Activated naive CD4-positive, alpha-beta T cell treated with anti-CD3 and anti-CD28 coated beads, Interleukin-2, amount 10 ng/mL, durations not matched to agents 5 hours and 36 hours (primary cell): ENCODE results near the gene DDTL. TPM values are rescaled to one million over a fixed set of nuclear protein-coding genes. Genes with fewer than 3 reads are reported as not detected.

Experiments
- total RNA-seq, 2 experiments: library from RNA; stranded (reverse); gene quantifications; one replicate each; pipeline ENCODE4 v1.2.3, GENCODE V29; 2021

The DDTL gene
- 1 to 10 TPM; 2.9 to 3.0 TPM for total RNA-seq

GRCh38 chr22:23966568-23966967 lies at the start of gene DDTL:
DDTL (plus strand) TSS chr22:23966888; CDS start chr22:23966915, 27 bp downstream.

GRCh38 chr22:23961084-23961771 lies 5.5 kb upstream of the DDTL start, which contains the start of gene GSTT2B:
GSTT2B (minus strand) TSS chr22:23961195; CDS start chr22:23961131, 64 bp downstream.

GRCh38 chr22:23974345-23974744 lies 7.7 kb downstream of the DDTL start, which contains the start of gene DDT:
DDT (minus strand) TSS chr22:23974441; CDS start chr22:23974414, 27 bp downstream.

GRCh38 chr22:23979557-23980240 lies 13.0 kb downstream of the DDTL start, which contains the start of gene GSTT2:
GSTT2 (plus strand) TSS chr22:23980134.

GRCh38 chr22:24005201-24005600 lies 38.5 kb downstream of the DDTL start, which contains the start of gene GSTT4:
GSTT4 (minus strand) TSS chr22:24005453; CDS start chr22:24005356, 97 bp downstream.

Other genes starting within 250 kb of the DDTL start
- gene ZNF70, start 215.8 kb upstream of the DDTL start, total RNA-seq = 1 to 10 TPM; 2.0 to 2.2 TPM
- gene VPREB3, start 212.5 kb upstream of the DDTL start, total RNA-seq = not detected
- 1 to 10 TPM; 2.2 to 3.6 TPM for gene C22orf15, start 203.9 kb upstream of the DDTL start, total RNA-seq
- 10 to 100 TPM; 64.1 to 70.9 TPM for gene CHCHD10, start 198.9 kb upstream of the DDTL start, total RNA-seq
- gene MMP11, start 194.0 kb upstream of the DDTL start, total RNA-seq = 1 to 10 TPM; 1.0 to 1.2 TPM
- gene SMARCB1, start 179.9 kb upstream of the DDTL start, total RNA-seq = 10 to 100 TPM; 71.0 to 78.1 TPM
- gene DERL3, start 127.9 kb upstream of the DDTL start, total RNA-seq = 10 to 100 TPM; 10.2 to 12.0 TPM
- 10 to 100 TPM; 10.0 to 13.7 TPM for gene SLC2A11, start 109.0 kb upstream of the DDTL start, total RNA-seq
- 100 to 1,000 TPM; 974 to 985 TPM for gene MIF, start 72.5 kb upstream of the DDTL start, total RNA-seq
- not detected for gene GSTT2B, start 5.7 kb upstream of the DDTL start, total RNA-seq
- gene DDT, start 7.6 kb downstream of the DDTL start, total RNA-seq = 100 to 1,000 TPM; 136 to 143 TPM
- gene GSTT2, start 13.2 kb downstream of the DDTL start, total RNA-seq = not detected
- gene GSTT4, start 38.6 kb downstream of the DDTL start, total RNA-seq = not detected
- gene CABIN1, start 44.4 kb downstream of the DDTL start, total RNA-seq = 100 to 1,000 TPM; 117 to 128 TPM
- gene SUSD2, start 214.6 kb downstream of the DDTL start, total RNA-seq = under 1 TPM; 0.55 to 0.78 TPM